SJSA1 (cell line): Measurements from ENCODE around the gene CTDP1. TPM values are rescaled to one million over a fixed set of nuclear protein-coding genes. Genes with fewer than 3 reads are reported as not detected.

Experiments
- DNase-seq, 2 experiments: peaks; one replicate each; pipeline ENCODE4 v3.0.0-alpha.2; 2015 to 2020; ENCODE audit warnings: low spot score in 2 of 2, low read depth in 1 of 2
- H3K27ac ChIP-seq: fragments of 250-450 bp; sonication (Bioruptor Pico); 2 replicates; pipeline ENCODE4 v1.5.1; 2020; ENCODE audit warnings: mild to moderate bottlenecking, moderate library complexity
- H3K27me3 ChIP-seq: fragments of 250-450 bp; sonication (Bioruptor Pico); replicated peaks from 2 replicates; pipeline ENCODE4 v1.5.1; 2020; ENCODE audit warnings: mild to moderate bottlenecking, moderate library complexity
- H3K36me3 ChIP-seq: fragments of 250-450 bp; sonication (Bioruptor Pico); 2 replicates; pipeline ENCODE4 v1.5.1; 2020; ENCODE audit warnings: mild to moderate bottlenecking
- H3K4me1 ChIP-seq: fragments of 250-450 bp; sonication (Bioruptor Pico); replicated peaks from 2 replicates; pipeline ENCODE4 v1.6.1; 2021; ENCODE audit warnings: mild to moderate bottlenecking
- H3K4me3 ChIP-seq: fragments of 250-450 bp; sonication (Bioruptor Pico); 2 replicates; pipeline ENCODE4 v1.5.1; 2020; ENCODE audit warnings: mild to moderate bottlenecking
- H3K9me3 ChIP-seq: fragments of 250-450 bp; sonication (Bioruptor Pico); replicated peaks from 2 replicates; pipeline ENCODE4 v1.5.1; 2020; ENCODE audit warnings: mild to moderate bottlenecking
- total RNA-seq: library from RNA; depleted of rRNA; stranded (reverse); fragments of >200 nt; shearing (Covaris generic); gene quantifications from 2 replicates; pipeline ENCODE4 v1.2.3, GENCODE V29; 2014

CTDP1 gene
- total RNA-seq, 1 experiment from 2014 or later: 23.0 TPM

DNA sequence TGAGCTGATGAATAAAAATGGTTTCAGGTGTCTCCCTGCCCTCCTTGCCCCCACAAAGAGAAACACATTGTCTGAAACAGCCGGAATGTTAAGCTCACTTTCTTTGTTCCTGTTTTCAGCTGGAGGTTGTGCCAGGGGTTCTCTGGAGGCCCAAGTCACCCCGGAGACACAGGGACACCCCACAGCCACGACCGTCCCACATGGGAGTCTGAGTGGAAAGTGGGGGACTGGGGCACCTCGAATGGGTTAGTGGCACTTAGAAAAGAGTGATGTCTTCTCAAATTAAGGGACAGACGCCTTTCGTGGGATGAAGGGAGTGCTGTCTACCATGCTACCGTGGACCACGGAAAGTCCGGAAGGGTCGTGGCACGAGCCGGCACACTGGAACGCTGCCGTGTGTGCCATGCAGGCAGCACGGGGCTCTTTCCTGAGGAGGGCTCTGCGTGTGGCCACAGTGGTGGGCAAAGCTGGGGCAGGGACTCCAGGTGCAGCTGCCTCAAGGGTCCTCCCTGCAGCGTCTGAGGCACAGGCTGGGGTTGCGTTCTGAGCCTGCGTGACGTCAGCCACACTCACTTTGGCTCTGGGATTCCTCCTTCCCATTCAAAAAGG is 39.4 kb upstream of the CTDP1 start:
- H3K27me3 ChIP-seq: no peaks in the 10 kb centered on the region
- H3K4me1 ChIP-seq: no peaks in the 10 kb centered on the region; the same call in 1 of the 2 replicates
- H3K4me3 ChIP-seq: no peak overlapping the region
- no peaks in the 10 kb centered on the region for H3K36me3 ChIP-seq
- H3K9me3 ChIP-seq: no peaks in the 10 kb centered on the region
- DNase-seq: no peak
- no peak overlapping the region for H3K27ac ChIP-seq

DNA sequence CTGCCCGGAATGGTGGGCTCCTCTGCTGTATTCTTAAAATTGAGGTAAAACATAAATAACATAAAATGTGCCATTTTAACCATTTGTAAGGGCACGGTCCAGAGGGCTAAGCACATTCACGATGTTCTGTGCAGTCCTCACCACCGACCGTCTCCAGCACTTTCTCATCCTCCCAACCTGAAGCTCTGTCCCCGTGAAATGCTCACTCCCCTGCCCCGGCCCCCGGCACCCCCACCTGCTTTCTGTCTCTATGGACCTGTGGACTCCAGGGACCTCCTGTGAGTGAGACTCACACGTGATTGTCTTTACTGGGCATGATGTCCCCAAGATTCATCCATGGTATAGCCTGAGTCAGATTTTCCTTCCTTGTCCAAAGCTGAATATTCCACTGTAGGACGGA is 38.7 kb upstream of the CTDP1 start:
- H3K4me3 ChIP-seq: no peak overlapping the region
- H3K9me3 ChIP-seq: no peaks in the 10 kb centered on the region
- no peaks in the 10 kb centered on the region for H3K27me3 ChIP-seq
- no peak for DNase-seq
- no peak overlapping the region for H3K27ac ChIP-seq
- H3K4me1 ChIP-seq: no peaks in the 10 kb centered on the region
- H3K36me3 ChIP-seq: no peaks in the 10 kb centered on the region

DNA sequence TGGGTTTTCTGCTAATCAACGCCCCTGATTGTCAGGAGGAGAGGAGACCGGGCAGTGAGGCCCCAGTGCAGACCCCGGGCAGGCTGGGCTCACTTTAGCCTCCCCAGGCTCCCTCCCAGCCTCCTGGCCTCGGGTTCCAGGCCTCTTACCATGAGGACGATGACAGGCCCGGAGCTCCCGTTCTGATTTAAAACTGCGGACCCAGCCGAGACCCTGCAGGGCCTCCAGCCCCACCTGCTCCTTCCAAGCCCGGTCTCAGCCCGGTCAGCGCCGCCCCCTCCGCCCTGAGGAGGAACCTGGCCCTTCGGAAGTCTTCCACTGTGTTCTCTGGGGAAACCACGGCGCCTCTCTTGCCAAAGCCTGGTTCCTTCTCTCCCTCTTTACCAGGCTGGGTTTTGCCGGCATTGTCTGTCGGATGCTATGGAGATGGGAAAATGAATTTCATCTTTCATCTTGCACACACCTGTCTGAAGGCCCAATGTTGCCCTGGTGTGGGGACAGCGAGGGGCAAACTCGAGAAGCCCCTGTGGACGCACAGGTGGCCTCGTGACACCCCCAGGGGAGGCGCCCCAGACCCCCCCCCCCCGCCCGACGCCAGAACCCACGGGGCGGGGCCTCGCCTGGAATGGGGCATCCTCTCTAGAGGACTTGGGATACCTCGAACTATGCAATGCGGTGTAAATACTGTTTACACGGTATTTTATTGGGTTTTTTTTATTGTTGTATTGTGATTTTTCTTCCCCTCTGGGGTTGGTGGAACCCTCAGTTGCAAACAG is 37.7 kb upstream of the CTDP1 start:
- Histone ChIP-seq H3K27ac (no peak overlapping the region), H3K4me3 (no peak overlapping the region), H3K27me3 (no peaks in the 10 kb centered on the region)

DNA sequence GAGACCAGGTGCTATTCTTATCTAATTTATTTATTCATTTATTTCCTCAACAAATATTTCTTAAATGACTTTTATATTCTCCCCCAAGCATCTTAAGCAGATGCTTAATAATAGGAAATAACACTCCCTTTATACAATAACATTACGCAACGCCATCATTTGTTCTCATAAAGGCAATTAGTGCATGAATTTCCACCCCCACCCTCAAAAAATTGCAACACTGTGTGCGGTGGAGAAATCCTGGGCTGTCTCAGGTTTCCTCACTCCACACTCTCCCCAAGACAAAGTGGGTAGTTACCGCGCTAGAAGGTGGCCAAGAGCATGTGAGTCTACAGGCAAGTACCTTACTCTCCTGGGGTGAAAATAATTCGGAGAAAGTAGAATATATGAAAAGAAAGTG is 37.0 kb upstream of the CTDP1 start:
- Histone ChIP-seq H3K36me3 (no peaks in the 10 kb centered on the region), H3K9me3 (no peaks in the 10 kb centered on the region), H3K27me3 (no peaks in the 10 kb centered on the region), H3K4me3 (no peak overlapping the region), H3K4me1 (no peaks in the 10 kb centered on the region), H3K27ac (no peak overlapping the region)
- no peak for DNase-seq

More for the DNA sequence above, 37.7 kb upstream of the CTDP1 start:
- H3K4me1 ChIP-seq: no peaks in the 10 kb centered on the region
- no peaks in the 10 kb centered on the region for H3K9me3 ChIP-seq
- DNase-seq: no peak
- no peaks in the 10 kb centered on the region for H3K36me3 ChIP-seq

DNA sequence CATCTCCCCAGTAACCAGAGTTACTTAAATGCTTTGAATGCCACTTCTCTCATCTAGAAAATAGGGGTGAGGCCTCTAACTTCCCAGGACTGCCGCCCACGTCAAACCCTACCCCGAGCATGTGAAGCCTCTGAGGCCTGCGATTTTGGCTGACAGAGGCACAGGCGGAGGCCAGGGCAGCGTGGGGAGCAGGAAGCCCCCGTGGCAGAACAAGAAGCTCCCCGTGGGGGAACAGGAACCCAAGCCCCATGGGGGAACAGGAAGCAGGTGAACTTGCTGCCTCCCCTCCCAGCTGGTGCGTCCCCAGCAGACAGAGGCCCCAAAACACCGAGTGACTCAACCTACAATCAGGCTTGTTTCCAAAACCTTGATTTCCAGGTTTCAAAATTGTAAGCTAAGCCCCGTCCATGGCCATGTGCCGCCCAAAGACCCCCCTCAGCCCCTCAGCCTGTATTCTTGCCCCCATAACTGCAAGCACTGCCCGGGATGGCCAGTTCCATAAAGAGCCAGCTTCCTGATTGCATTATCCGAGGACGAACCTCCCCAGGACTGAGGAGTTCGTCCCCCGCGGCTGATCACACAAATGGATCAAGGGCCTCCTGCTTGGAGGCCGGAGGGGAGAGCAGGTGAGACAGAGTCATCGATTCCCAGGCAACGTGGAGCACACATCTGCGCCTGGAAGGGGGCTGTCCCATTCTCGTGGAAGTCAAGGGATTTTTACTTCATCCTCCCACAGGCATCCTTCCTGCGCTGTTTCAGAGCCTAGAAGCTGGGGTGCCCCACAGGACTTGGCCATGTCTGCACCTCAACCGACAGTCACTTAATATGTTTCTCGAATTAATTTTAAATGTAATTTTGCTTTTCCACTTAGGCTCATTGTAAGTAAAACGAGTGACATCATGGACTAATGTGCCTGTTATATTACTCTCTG is 36.3 kb upstream of the CTDP1 start:
- H3K4me1 ChIP-seq: no peaks in the 10 kb centered on the region
- H3K27ac ChIP-seq: no peak overlapping the region
- H3K36me3 ChIP-seq: no peaks in the 10 kb centered on the region
- H3K4me3 ChIP-seq: no peak overlapping the region
- DNase-seq: no peak
- no peaks in the 10 kb centered on the region for H3K27me3 ChIP-seq
- no peaks in the 10 kb centered on the region for H3K9me3 ChIP-seq

DNA sequence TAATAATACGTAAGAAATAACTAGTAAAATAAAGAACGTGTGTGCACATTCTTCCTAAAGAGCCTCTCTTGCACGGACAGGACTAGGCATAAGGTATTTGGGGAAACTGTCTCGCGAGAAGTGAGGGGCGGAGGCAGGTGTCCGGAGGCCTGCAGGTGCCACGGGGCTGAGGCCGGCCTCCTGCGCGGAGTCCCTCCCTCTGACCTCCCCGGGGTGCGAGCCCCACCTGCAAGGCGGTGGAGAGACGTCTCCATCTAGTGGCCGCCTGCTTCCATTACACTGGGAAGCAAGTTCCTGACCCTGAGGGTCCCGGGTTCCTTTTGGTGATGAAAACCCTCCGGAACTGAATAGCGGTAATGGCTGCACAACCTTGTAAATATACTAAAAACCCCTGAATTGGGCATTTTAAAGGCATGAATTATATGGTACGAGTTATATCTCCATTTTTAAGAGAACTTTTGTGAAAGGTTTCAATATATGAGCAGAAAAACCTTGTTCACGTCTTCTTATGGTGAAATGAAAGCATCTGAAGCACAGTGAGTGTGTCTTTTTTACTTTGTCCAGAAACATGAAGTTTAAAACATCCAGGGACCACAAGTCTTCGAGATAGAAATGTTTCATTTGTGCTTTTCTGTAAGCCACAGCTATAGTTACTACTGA is 35.5 kb upstream of the CTDP1 start:
- Histone ChIP-seq H3K27ac (no peak overlapping the region), H3K9me3 (no peaks in the 10 kb centered on the region), H3K4me1 (no peaks in the 10 kb centered on the region), H3K27me3 (no peaks in the 10 kb centered on the region; the same call in 1 of the 2 replicates), H3K36me3 (no peaks in the 10 kb centered on the region), H3K4me3 (no peak overlapping the region)
- DNase-seq: peak; percentile 54 to 70

DNA sequence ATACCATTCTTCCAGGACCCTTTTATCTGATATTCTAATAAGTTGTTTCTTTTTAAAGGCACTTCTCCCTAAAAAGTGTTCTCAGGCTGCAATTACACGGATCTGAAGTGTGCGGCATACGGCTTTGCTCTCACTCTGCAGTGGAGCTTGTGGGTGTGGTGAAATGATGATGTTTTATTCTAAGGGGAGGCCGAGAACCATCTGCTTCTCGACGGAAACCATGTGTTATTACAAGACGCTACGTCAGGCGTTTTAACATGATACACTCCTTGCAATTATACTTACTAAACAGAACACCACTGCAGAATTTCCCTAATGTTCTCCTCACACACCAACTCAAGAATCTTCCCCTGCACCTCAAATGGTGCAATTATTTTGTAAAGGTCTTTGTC is 34.9 kb upstream of the CTDP1 start:
- Histone ChIP-seq H3K36me3 (no peaks in the 10 kb centered on the region), H3K4me1 (no peaks in the 10 kb centered on the region), H3K4me3 (no peak overlapping the region), H3K27ac (no peak overlapping the region), H3K27me3 (no peaks in the 10 kb centered on the region; the same call in 1 of the 2 replicates), H3K9me3 (no peaks in the 10 kb centered on the region)
- DNase-seq: no peak

DNA sequence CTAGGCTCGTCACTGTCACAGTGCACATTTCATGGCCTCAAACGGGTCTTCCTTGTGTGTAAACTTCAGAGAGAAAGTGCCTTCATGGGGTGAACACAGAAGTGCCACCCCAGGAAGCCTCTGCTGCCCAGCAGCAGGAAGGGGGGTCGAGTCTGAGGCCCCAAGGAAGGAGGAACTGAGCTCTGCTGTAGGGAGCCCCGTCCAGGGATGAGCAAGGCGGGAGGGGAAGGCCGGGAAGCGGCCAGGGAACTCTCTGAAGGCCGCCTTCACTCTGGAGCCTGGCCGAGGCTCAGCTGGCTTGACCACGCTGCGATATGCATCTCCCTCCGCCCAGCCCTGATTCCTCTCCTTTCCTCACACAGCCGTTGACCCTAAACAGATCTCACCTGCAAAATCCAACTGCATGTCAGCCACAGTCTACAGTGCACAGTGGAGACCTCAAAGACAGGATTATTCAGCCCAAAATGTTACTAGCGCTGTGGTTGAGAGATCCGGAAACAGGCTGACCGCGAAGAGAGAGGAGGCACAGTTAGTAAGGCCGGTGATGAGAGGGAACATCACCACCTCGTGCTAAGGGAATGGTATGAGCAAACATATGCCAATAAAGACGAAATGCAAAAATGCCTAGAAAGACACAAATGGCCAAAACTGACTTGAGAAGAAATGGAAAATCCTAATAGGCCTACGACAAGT is 34.2 kb upstream of the CTDP1 start:
- H3K9me3 ChIP-seq: no peaks in the 10 kb centered on the region
- H3K27ac ChIP-seq: no peak overlapping the region
- H3K4me1 ChIP-seq: no peaks in the 10 kb centered on the region
- no peak for DNase-seq
- no peaks in the 10 kb centered on the region for H3K36me3 ChIP-seq
- no peaks in the 10 kb centered on the region; the same call in 1 of the 2 replicates for H3K27me3 ChIP-seq
- H3K4me3 ChIP-seq: no peak overlapping the region

DNA sequence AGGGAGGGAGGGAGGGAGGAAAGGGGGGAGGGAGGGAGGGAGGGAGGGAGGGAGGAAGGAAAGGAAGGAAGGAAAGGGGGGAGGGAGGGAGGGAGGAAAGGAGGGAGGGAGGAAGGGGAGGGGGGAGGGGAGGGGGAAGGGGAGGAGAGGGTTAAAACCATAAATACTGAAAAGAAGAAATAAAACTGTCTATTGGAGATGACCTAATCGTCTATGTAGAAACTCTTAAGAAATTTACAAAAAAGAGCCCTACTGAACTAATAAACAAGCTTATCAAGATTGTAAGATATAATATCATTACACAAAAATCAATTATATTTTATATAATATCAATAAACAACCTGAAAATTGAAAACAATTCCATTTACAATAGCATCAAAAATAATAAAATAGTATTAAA is 32.3 kb upstream of the CTDP1 start:
- Histone ChIP-seq H3K4me3 (no peak overlapping the region), H3K27ac (no peak overlapping the region), H3K27me3 (peaks cover 1% of the 10 kb centered on the region; the same call in 1 of the 2 replicates), H3K4me1 (no peaks in the 10 kb centered on the region), H3K9me3 (no peaks in the 10 kb centered on the region), H3K36me3 (no peaks in the 10 kb centered on the region)
- DNase-seq: no peak

DNA sequence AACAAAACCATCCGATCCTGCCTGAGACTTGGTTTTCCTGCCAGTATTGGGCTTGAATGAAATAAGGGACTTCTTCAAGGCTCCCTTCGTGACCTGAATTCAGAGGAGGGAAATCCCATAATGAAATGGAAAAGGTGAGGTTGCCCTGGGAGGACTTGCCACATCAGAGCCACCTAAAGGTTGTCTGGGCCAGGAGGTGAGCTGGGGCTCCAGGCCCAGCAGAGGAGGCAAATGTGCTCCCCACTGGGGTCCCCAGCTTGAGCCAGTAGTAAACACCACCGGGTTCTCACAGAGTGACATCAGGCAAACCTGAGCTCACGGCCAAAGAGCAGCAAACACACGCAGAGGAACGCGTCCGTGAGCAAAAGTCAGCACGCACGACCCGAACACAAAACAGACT is 28.6 kb upstream of the CTDP1 start:
- Histone ChIP-seq H3K9me3 (no peaks in the 10 kb centered on the region), H3K27me3 (peaks cover 5% of the 10 kb centered on the region; the same call in 1 of the 2 replicates), H3K36me3 (no peaks in the 10 kb centered on the region)

DNA sequence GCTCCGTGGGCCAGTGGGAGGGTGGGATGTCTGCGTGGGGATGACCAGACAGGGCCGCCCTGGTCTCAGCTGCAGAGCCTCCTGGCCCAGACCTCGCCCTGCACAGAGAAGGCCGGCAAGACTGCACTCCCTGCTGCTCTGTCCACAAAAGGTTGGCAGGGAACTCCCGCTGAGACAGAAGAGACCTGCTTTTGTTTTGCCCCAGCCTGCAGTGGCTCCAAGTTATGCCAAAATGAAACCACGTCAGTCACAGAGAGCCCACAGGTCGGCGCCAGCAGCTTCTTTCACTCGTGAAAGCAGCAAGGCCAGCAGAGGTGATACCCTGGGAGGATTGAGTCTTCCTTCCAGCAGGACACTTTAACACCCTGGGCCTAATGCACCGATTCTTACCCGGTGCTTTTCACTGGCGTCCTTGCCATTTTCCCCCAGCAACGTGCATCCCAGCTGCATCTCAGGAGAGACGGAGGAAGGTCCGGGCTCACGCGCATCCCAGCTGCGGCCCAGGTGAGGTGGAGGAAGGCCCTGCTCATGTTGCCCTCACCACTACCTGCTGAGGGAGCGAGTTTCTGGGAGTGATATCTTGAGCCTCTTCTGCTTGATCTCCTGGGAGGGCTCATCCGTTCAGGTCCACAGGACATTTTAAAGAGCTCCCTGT is 22.1 kb upstream of the CTDP1 start:
- no peak overlapping the region for H3K4me3 ChIP-seq
- H3K27ac ChIP-seq: no peak overlapping the region
- no peaks in the 10 kb centered on the region for H3K36me3 ChIP-seq
- H3K4me1 ChIP-seq: no peaks in the 10 kb centered on the region
- 0 out of 2 replicates have a peak, but pooled peaks cover 6% of the 10 kb centered on the region for H3K27me3 ChIP-seq
- DNase-seq: no peak
- H3K9me3 ChIP-seq: no peaks in the 10 kb centered on the region

More for the DNA sequence above, 28.6 kb upstream of the CTDP1 start:
- no peak for DNase-seq
- Histone ChIP-seq H3K4me3 (no peak overlapping the region), H3K27ac (no peak overlapping the region), H3K4me1 (no peaks in the 10 kb centered on the region)

DNA sequence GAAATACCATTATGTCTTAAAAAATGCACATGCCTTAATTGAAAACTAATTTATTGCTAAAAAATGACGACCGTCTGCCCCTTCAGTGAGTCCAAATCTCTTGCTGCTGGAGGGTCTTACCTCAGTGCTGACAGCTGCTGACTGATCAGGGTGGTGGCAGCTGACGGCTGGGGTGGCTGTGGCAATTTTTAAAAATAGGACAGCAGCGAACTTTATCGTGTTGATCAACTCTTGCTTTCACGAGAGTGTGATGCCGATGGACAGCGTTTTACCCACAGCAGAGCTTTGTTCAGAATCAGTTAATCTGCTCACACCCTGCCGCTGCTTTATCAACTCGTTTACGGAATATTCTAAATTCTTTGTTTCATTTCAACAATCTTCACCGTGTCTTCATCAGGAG is 21.2 kb upstream of the CTDP1 start:
- Histone ChIP-seq H3K9me3 (no peaks in the 10 kb centered on the region), H3K4me1 (no peaks in the 10 kb centered on the region), H3K27me3 (0 out of 2 replicates have a peak, but pooled peaks cover 4% of the 10 kb centered on the region), H3K36me3 (no peaks in the 10 kb centered on the region), H3K4me3 (no peak overlapping the region), H3K27ac (no peak overlapping the region)
- no peak for DNase-seq
